OCI-LY1 (cell line): ENCODE data around the gene GRP.

Experiments used
- H2AFZ ChIP-seq: fragments of 200-600 bp; sonication (generic), shearing (Covaris generic); 2 replicates; pipeline ENCODE4 v1.6.0; 2014; ENCODE audit warnings: antibody characterized with exemption, mild to moderate bottlenecking, low read length
- H3F3A ChIP-seq: fragments of 200-600 bp; sonication (generic), shearing (Covaris generic); 2 replicates; pipeline ENCODE4 v1.6.0; 2014; ENCODE audit warnings: mild to moderate bottlenecking, antibody characterized with exemption, low read length, moderate library complexity; ENCODE audit not compliant: insufficient read depth
- H3K27ac ChIP-seq: fragments of 200-600 bp; sonication (generic); 2 replicates; pipeline ENCODE4 v1.5.1; 2014; ENCODE audit warnings: low read length, mixed run types, mild to moderate bottlenecking, low read depth; ENCODE audit not compliant: poor library complexity, severe bottlenecking
- H3K27me3 ChIP-seq: fragments of 200-600 bp; sonication (generic); 2 replicates; pipeline ENCODE4 v1.6.0; 2014; ENCODE audit warnings: antibody characterized with exemption, mild to moderate bottlenecking, low read length, moderate library complexity; ENCODE audit not compliant: insufficient read depth
- H3K36me3 ChIP-seq: fragments of 200-600 bp; sonication (generic); 2 replicates; pipeline ENCODE4 v1.6.1; 2014; ENCODE audit warnings: mild to moderate bottlenecking, antibody characterized with exemption, low read length, moderate library complexity, mixed read lengths; ENCODE audit not compliant: insufficient read depth
- H3K4me1 ChIP-seq: fragments of 200-600 bp; sonication (generic); 2 replicates; pipeline ENCODE4 v1.5.1; 2014; ENCODE audit warnings: mild to moderate bottlenecking, low read length, moderate library complexity; ENCODE audit not compliant: insufficient read depth, severe bottlenecking
- H3K4me2 ChIP-seq: fragments of 200-600 bp; sonication (generic), shearing (Covaris generic); 2 replicates; pipeline ENCODE4 v1.6.1; 2014; ENCODE audit warnings: low read length
- H3K4me3 ChIP-seq: fragments of 200-600 bp; sonication (generic); 2 replicates; pipeline ENCODE4 v1.5.1; 2014; ENCODE audit warnings: low read length, low read depth, mild to moderate bottlenecking, mixed read lengths; ENCODE audit not compliant: poor library complexity, severe bottlenecking
- H3K79me2 ChIP-seq: fragments of 200-600 bp; shearing (Covaris generic); 2 replicates; pipeline ENCODE4 v1.6.1; 2016; ENCODE audit warnings: mixed run types, low read length, mixed read lengths; ENCODE audit not compliant: insufficient read depth
- H3K9ac ChIP-seq: fragments of 200-600 bp; sonication (generic), shearing (Covaris generic); 2 replicates; pipeline ENCODE4 v1.6.1; 2014; ENCODE audit warnings: mild to moderate bottlenecking, low read length, mixed read lengths
- H3K9me2 ChIP-seq: fragments of 200-600 bp; sonication (generic), shearing (Covaris generic); 2 replicates; pipeline ENCODE4 v1.6.1; 2014; ENCODE audit warnings: low read depth, mild to moderate bottlenecking, low read length, mixed read lengths
- H3K9me3 ChIP-seq: fragments of 200-600 bp; shearing (Covaris generic); 2 replicates; pipeline ENCODE4 v1.6.1; 2014; ENCODE audit warnings: low read length, mixed read lengths
- H4K20me1 ChIP-seq: fragments of 200-600 bp; sonication (generic), shearing (Covaris generic); 2 replicates; pipeline ENCODE4 v1.6.0; 2016; ENCODE audit warnings: mild to moderate bottlenecking, low read length; ENCODE audit not compliant: insufficient read depth
- CTCF ChIP-seq: fragments of 200-600 bp; sonication (generic), shearing (Covaris generic); IDR thresholded peaks from 2 replicates; pipeline ENCODE4 v1.5.1; 2017; ENCODE audit warnings: mild to moderate bottlenecking, antibody characterized with exemption, low read length, moderate library complexity, mixed read lengths
- EZH2 ChIP-seq: fragments of 200-600 bp; sonication (generic), shearing (Covaris generic); IDR thresholded peaks from 2 replicates; pipeline ENCODE4 v1.8.0; 2017; ENCODE audit warnings: borderline replicate concordance, mixed run types, mild to moderate bottlenecking, antibody characterized with exemption, low read length, moderate library complexity, mixed read lengths

Gene GRP

GRCh38 chr18:59219672-59220163, at the start of gene GRP:
TSS of gene GRP (plus strand) at chr18:59220158. CDS start at chr18:59220266, 108 bp downstream.
- Histone ChIP-seq H3K27me3 (no peaks in the 10 kb centered on the region), H3F3A (no peaks in the 10 kb centered on the region), H3K9me3 (no peaks in the 10 kb centered on the region), H3K4me2 (no peak within 1 kb of the TSS), H3K79me2 (no peaks in the 10 kb centered on the region), H3K9ac (no peak within 1 kb of the TSS), H2AFZ (no peak within 1 kb of the TSS), H3K36me3 (no peaks in the 10 kb centered on the region), H3K4me3 (no peak within 1 kb of the TSS), H3K9me2 (no peaks in the 10 kb centered on the region), H3K27ac (no peak within 1 kb of the TSS), H4K20me1 (no peaks in the 10 kb centered on the region), H3K4me1 (no peaks in the 10 kb centered on the region)
- TF ChIP-seq CTCF (no peak), EZH2 (no peak)

GRCh38 chr18:59172664-59173249, 47.2 kb upstream of the GRP start:
- no peak overlapping the region for H3K4me2 ChIP-seq
- H2AFZ ChIP-seq, result no peak overlapping the region
- H3K9me2 ChIP-seq, result no peaks in the 10 kb centered on the region
- no peaks in the 10 kb centered on the region for H3K79me2 ChIP-seq
- H3K27me3 ChIP-seq, result no peaks in the 10 kb centered on the region; the same call in 1 of the 2 replicates
- H3K9ac ChIP-seq, result no peak overlapping the region
- peaks cover 15% of the 10 kb centered on the region for H3K9me3 ChIP-seq
- no peaks in the 10 kb centered on the region for H3F3A ChIP-seq
- no peak overlapping the region for H3K4me3 ChIP-seq
- TF ChIP-seq CTCF (no peak), EZH2 (no peak)
- no peaks in the 10 kb centered on the region for H3K36me3 ChIP-seq
- no peak overlapping the region for H3K27ac ChIP-seq
- H4K20me1 ChIP-seq, result no peaks in the 10 kb centered on the region
- no peaks in the 10 kb centered on the region for H3K4me1 ChIP-seq

GRCh38 chr18:59177485-59177884, 42.5 kb upstream of the GRP start:
- Histone ChIP-seq H3K9me3 (peaks cover 12% of the 10 kb centered on the region), H3K27me3 (no peaks in the 10 kb centered on the region), H4K20me1 (no peaks in the 10 kb centered on the region), H3K36me3 (no peaks in the 10 kb centered on the region), H3K79me2 (no peaks in the 10 kb centered on the region), H3F3A (no peaks in the 10 kb centered on the region), H3K4me1 (no peaks in the 10 kb centered on the region), H3K9me2 (no peaks in the 10 kb centered on the region), H2AFZ (no peak overlapping the region), H3K4me3 (no peak overlapping the region), H3K9ac (no peak overlapping the region), H3K4me2 (no peak overlapping the region), H3K27ac (no peak overlapping the region)
- TF ChIP-seq CTCF (no peak), EZH2 (no peak)
